GM18499 (cell line): ENCODE data around the gene BMAL1.
A peak's percentile ranks its signal among the peaks of the same experiment; 100 is the strongest.

Experiments
- ATAC-seq: cut with Tn5 transposase; IDR thresholded peaks from one replicate; pipeline ENCODE4 v1.9.1; 2021; ENCODE audit warnings: moderate number of reproducible peaks; ENCODE audit not compliant: insufficient read depth, unreplicated experiment

BMAL1 gene

DNA sequence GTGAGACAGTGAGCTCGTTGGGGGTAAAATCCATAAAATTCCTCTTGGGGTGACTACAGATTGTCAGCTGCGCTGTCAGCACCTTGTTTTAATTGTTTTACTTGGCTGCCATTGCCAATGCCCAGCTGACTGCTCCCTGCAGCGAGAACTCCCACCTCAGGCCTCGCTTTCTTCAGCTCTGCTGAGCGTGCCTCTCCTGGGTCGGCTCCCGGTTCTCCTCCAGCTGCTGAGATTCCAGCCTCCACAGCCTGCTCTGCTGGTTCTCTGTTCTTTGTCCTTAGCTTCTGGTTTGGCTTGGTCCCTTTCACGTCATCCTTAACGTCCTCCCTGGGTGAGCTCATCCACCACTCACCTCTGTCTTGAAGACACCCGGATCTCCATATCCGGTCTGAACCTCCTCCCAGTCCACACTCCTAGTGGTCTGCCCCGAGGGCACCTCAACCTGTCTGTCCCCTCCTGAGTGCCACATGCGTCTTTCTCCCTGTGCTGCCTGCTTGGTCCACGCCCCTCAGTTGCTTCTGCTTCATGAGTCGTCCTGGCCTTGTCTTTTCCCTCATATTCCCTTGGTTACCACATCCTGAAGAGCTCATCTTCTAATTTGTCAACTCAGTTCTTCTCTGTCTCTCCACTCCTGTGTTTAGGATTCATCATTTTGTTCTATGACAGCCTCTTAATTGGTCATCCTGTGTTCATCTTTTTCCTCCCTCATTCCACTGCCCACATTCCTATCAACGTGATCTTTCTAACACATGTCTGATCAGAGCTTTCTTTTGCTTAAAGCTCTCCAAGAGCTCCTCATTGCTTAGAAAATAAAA lies 35.6 kb downstream of the BMAL1 start:
- no peak for ATAC-seq

DNA sequence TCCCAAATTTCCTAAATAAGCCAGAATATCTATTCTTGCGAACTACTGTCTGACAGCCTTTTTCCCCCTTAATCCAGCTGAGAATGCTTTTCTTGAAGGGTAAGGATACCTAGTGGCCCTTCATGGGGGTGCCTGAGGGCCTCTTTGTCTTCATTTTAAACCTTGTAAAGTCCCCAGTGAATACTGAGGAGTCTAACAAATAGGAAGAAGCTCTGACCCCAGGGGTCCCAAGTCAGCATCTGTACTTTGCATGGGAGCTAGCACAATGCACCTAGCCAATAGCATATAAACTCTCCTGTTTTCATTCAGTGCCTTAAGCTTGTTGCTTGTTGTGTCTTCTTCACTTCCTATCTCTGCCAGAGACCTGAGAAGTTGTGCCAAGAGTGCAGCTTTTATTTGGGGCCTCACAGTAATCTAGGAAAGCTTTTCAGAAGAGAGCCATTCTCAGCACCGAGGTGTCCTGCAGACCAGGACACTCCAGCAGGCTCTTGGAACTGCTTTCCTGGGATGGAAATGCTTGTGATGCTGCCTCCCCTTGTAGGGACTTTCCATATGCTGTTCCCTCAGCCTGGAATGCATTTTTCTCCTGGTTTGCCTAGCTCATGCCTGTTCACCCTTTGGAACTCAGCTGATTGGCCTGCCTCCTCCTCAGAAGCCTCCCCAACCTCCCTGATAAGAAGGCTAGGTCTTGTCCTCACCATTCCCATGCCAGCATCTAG lies 37.2 kb downstream of the BMAL1 start:
- no peak for ATAC-seq

DNA sequence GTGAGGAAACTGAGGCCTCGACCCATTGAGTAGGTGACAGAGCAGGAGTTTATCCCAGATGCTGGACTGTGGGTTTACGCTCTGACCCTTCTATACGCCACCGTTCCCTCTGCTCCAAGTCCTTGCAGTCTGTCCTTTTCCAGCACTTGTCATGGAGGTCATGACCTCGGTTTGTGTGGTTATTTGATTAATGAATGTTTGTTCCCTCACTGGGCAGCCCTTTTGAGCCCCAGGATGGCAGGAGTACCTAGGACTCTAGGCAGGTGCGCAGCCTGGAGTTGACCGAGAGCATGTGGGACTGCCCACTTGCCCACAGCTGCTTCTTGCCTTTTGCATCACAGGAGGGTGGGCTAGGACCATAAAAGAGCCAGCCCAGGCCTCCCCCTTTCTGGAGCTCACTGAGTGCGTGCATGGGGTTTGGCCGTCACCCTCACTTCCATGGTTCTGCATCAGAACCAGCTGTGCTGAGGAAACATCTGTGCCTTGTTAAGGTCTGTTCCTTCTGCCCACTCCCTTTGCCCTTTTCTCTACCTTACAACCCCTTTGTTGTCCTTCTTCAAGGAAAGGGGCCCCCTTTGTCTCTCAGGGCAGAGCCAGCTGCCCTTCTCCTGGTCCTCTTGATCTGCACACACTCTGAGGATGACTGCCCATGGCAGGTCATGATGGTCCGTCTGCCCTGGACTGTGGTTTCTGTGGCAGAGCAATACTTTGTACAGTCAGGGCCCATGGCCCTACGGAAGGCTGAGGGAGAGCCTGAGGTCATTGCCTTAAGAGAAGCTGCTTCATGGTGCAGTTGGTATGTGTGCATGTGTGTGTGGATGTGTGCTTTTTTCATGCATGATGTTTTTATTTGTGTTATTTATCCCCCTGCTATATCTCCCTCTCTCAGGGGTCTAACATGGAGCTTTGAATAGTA lies 38.2 kb downstream of the BMAL1 start:
- no peak for ATAC-seq

DNA sequence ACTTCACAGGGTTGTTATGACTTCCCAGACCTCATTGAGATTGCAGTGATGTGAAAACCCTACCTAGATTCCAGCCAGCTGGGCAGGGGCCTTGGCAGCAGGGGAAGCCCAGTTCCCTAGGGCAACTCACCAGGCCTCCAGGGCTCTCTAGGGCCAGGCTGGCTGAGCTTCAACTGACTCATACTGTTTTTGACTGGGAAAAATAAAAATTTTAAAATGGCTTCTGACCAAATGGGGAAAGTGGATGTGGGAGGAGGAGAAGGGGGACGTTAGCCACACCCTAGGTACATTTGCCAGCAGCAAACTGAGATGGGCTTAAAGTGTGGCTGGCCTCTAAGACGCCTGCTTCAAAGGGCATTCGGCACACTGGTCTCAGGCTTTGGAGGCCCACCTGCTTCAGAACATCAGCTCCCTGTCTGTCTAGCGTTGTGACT lies 39.0 kb downstream of the BMAL1 start:
- ATAC-seq = no peak

DNA sequence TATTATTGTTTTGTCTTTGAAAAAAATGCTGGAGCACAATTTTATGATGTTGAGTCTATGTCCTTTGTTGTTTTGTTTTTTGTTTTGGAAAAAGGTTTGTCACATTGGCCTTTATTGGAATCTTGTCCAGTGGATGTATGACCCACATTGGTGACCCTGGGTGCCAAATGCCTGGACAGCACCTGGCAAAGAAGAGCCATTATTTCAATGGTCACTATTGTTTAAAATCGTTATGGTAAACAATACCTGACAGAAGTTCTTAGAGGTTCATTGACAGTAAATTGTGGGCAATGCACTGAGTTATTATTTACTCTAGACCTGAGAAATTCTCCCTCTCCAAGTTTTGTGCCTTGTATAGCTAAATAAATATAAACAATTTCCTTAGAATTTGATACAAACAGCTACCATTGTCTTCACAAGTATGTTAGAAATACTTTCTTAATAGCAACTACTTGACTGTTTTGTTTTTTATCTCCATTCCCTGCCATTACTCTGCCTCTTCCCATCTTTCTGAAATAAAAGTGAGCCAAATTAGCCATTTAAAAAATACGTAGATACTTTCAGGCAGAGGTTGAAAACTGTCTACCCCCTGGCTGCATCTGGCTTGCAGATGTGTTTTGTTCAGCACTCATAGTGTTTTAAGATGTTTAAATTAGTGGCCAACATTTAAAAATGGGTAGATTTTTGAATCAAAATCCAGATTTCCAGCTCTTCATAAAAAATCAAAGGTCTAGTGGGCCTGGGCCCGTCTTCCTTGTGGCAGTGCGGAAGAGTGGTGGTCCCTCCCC lies 39.9 kb downstream of the BMAL1 start:
- no peak for ATAC-seq

DNA sequence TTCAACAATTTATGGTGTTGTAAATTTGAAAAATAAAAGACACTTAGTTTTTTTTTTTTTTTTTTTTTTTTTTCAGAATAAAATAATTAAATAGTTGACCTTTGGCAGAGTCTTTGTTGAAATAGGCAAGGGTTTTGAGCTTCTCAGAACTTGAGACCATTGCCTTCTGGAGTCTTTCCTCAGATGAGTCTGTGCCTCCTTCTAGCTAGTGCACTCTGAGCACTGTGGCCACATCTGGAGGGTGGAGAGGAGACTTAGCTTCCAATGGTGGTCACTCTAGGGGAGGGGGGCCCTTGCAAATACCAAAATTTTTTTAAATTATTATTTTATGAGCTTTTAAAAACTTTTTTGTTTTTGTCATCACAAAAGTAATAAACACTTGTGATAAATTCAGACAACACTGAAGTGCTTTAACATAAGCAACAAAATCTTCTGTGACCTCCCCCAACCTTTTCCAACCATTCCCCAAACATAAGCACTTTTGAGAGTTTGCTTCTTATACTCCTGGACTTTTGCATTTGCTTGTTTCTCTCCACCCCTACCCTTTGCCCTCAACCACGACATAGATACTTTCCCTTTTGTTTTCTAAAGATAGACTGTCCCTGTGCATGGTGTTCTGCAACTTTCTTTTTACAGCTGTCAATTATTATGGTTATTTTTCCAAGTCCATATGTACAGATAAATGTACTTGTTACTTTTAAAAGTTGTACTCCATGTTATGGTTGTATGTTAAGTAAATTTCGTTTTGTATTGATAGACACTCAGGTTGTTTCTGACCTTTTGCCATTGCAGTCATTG lies 41.1 kb downstream of the BMAL1 start:
- peak; percentile 69 for ATAC-seq

DNA sequence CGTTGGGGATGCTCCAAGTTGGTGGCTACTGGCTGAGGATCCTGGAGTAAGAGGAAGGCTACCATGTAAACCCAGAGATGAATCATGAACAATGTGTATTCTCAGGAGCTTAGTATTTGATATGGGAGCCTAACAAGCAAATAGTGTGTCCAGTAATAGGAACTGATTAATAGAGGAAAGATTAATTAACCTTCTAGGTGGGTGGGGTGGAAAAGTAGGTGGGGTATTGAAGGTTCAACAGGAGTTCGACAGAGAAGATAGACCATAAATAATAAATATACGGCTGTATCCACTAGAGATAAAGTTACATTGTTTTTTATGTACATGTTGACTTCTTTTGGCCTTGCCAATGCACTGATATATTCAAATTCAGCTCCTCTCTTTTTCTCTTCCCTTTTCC lies 43.1 kb downstream of the BMAL1 start:
- no peak for ATAC-seq

DNA sequence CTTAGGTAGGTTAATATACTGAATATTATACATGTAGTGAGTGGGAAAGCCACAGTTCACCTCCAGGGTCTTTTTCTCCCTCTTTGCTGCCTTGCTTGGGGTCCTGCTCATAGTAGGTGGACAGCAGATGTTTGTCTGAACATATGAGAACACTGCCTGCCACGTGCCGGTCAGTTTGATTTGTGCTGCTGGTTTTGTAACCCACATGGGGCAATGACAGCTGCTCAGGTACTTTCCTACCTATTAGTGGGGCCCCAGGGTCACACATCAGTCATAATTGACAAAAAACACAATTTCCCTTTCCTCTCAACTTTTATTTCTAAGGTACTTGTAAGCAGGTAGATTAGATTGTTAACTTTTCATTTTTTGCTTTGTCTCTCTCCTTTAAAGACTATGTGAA lies 43.8 kb downstream of the BMAL1 start:
- no peak for ATAC-seq

DNA sequence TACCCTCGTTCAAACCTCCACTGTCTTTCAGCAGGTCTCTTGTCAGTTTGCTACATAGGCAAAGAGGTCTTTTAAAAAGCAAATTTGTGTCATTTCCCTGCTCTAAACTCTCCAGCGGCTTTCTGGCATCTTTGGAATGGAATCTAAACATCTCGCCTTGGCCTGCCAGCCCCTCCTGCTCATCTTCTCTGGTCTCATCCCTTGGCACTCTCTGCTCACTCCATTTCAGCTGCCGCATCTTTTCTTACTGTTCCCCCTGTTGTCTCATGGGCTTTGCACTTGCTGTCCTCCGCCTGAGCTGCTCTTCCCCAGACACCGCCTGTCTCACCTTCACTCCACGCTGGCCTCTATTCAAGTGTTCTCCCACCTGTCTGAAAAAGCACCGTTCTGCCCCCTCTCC lies 46.6 kb downstream of the BMAL1 start:
- no peak for ATAC-seq

DNA sequence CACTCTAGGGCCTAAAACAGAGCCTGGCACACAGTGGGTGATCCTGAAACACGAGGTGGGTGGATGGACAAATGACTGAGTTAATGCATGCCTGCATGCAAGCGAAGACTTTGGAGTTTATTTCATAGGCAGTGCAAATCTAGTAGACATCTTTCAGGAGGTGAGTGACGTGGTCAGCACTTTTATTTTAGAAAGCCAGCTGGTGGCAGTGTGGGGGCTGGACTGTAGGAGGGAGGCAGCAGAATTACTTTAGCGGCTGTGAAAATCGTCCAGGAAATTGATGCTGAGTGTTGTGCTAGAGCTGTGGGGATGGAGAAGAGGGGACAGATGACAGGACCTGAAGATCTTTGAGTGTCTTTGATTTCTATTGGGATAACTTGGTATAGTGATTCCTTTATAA lies 47.1 kb downstream of the BMAL1 start:
- ATAC-seq = no peak

DNA sequence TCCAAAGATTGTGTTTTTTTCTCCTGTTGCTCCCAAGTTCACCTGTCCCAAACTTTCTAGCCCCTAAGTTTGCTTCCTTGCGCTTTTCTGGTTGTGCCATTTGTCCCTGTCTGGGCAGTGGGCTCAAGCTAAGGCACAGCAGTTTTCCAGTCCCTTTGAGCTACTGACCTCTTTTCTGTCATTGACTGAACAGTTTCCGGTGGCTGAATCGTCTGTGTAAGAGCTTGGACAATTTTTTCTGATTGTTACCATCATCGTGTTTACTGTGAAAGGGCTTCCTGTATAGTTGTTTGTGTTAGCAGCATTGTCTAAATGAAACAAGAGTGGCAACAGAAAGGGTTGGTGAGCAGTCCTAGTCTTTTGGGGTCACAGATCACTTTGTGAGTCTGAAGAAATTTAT lies 49.8 kb downstream of the BMAL1 start:
- ATAC-seq = no peak

DNA sequence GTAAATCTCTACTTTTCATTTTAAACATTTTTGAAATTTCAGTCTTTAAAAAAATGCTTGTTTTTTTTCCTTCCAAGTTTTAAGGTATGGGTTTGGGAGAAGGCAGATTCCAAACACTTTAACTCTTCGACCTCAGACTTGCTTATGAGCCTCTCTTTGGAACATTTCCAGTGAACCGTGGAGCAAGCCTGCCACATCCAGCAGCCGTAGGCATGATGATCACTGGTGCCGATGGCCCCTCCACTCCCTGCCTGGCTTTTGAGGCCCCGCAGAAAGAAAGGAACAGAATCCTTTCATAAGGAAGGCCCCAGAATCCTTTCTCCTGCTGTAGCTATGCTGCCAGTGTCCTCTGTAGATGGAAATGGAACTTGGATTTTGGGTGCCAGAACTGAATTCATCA lies 50.7 kb downstream of the BMAL1 start:
- ATAC-seq = no peak

DNA sequence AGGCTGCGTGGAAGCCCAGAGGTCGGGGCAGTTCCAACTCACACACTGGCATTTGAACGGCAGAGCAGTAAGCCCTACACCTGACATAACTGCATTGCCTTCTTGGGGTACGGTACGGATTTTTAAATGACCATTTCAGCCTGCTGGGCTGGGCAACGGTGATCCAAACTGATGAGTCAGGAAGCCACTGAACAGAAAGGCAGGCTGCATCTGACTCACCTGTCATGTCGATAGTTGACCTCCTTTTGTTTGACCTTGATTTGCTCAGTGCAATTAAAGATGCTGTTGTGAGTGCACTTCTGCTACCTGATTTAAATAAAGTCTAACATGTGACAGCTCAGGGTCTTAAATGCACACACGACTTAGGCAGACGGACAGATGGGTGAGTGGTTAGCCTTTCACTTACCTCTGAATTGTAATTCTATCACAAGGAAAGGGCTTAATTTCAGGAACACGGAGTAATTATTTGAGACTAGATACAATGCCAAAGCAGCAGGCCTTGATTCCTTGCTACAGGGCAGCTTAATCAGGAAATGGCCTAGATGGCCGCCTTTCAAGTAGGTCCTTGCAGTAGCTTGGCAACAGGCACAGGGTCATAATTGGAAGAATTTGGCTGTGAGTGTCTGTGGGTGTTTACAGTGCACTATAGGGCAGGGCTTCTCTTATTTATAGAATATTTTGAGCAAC lies 52.2 kb downstream of the BMAL1 start:
- no peak for ATAC-seq

DNA sequence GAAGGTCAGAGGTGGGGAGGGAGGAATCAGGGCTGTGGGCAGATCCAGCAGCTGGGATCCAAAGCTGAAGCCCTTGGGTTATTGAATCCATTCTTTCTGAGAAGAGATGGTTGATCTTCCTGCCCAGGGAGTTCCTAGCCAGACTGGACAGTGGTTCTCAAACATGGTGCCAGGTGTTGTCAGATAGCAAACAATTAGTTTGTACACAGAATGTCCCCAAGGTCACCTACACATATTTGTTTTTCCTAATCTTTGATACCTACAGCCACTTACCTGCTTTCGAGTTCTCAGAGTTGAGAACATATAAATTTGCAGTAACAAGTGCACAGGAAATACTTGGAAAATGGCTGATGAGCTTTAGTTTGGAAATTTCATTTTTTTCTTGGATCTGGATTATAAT lies 54.5 kb downstream of the BMAL1 start:
- ATAC-seq = no peak

DNA sequence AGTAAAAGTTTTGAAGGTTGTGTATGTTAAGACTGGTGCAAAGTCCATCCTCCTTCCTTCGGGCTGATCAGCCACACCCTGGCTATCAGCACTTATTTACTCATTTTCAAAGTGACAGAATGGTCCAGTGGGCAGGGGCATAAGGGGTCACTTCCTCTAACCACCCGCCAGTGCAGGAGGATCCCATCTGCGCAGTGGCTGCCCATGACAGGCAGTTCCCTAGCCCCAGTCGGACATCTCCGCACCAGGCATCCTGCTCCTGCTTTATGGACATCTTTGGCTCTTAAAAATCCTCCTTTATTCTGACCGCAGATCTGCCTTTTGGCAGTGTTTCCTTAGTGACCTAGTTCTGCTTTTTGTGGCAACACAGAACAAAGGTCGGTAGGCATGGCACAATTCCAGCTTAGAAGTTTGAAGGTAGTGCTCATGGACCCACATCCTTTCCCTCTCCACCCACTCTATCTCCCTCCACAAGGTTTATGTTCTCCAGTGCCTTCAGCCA lies 55.9 kb downstream of the BMAL1 start:
- ATAC-seq = no peak

DNA sequence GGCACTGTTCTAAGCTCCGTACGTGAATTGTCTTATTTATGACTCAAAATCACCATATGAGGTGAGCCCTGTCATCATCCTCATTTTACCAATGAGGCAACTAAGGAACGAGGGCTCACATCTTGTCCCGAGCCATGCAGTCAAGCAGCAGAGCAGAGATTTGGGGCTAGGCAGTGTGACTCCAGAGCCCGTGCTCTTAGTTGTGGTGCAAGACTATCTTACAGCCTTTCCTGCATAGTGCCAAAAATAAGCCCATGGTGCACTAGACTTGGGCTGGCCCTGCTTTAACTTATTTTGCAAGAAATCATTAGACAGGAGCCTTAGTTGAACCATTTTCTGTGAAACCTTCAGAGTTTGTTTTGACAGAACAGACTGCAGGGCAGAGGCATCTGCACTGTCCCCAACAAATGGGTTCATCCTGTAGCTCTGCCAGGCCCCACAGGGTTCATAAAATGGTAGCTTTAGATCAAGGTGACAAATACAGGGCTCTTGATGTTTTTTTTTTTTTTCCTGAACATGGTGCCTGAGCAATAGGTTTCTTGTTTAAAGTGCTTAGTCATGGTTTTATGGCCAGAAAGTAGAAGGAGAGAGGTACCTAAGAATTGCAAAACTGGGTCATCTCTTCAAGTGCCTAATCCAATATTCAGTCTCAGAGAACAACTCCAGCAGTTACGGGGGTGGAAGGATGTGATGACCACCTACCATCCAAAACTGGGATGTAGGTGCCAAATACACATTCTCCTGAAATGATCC lies 56.6 kb downstream of the BMAL1 start:
- ATAC-seq = no peak

DNA sequence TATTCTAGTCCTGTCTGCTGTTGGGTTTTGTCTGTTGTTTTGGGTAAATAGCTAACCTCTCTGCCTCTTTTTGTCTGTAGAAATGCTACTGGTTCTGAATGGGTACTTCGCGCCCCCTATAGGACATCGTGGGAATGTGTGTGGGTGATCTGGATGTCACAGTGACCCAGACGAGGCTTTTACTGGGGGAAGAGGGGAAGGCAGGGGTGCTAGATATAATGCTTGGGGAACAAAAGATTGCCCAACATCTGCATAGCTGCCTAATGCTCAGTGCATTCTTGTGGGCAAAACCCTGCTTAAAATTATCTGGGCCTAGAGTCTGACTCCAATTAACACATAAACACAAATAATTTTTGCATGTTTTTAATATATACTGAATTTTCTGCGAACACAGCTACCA lies 57.7 kb downstream of the BMAL1 start:
- no peak for ATAC-seq
